Lower leg skin (tissue), 3 donors: ENCODE data around the gene IBA57.

Experiments used
- POLR2A ChIP-seq, 2 donors: fragments of 450-650 bp; IDR thresholded peaks; one replicate each; pipeline ENCODE4 v1.6.1; 2016 to 2017; ENCODE audit warnings: antibody characterized with exemption in 2 of 2, mild to moderate bottlenecking in 1 of 2, moderate library complexity in 1 of 2
- TF ChIP-seq, protein P1 (sequence below), 3 donors: fragments of 450-650 bp; IDR thresholded peaks; one replicate each; pipeline ENCODE4 v1.5.1; 2016; ENCODE audit warnings: antibody characterized with exemption in 3 of 3, mild to moderate bottlenecking in 3 of 3, moderate library complexity in 2 of 3

DNA sequence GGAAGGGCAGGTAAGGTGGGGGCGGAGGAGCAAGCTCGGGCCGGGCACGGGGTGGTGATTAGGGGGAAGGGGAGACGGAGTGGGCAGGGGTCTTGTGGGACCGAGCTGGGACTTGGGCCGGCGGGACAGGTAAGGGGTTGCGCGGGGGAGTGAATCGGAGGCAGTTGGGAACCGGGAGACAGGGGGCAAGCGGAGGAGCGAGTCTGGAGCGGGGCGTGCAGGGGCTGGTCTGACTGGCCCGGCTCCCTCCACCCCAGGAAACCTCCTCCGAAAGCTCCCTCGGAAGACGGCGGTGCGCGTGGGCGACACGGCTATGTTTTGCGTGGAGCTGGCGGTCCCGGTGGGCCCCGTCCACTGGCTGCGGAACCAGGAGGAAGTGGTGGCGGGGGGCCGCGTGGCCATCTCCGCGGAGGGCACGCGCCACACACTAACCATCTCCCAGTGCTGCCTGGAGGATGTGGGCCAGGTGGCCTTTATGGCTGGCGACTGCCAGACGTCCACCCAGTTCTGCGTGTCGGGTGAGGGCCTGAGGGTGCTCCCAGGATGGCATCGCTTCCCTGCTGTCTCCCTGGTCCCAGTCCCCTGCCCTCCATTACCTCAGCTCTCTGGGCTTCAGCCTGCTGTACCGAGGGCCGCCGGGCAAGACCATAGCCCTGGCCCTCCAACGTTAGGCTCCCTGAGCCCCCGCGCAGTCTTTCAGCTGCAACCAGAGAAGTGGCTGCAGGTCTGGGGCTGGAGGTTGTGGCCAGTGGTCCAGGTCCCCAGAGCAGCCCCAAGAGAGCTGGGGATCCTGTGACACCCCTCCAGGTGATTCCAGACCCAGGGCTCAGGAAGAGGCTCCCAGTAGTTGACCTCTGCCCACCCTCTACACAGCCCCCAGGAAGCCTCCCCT is 48.6 kb downstream of the IBA57 start:
- TF ChIP-seq, protein P1, sequence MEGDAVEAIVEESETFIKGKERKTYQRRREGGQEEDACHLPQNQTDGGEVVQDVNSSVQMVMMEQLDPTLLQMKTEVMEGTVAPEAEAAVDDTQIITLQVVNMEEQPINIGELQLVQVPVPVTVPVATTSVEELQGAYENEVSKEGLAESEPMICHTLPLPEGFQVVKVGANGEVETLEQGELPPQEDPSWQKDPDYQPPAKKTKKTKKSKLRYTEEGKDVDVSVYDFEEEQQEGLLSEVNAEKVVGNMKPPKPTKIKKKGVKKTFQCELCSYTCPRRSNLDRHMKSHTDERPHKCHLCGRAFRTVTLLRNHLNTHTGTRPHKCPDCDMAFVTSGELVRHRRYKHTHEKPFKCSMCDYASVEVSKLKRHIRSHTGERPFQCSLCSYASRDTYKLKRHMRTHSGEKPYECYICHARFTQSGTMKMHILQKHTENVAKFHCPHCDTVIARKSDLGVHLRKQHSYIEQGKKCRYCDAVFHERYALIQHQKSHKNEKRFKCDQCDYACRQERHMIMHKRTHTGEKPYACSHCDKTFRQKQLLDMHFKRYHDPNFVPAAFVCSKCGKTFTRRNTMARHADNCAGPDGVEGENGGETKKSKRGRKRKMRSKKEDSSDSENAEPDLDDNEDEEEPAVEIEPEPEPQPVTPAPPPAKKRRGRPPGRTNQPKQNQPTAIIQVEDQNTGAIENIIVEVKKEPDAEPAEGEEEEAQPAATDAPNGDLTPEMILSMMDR (IDR thresholded peaks at IDR 0.05), result no peak
- TF ChIP-seq POLR2A (IDR thresholded peaks at IDR 0.05), result no peak
